ENCODE results near the gene TSFM.

- TF ChIP-seq POLR2AphosphoS5 (IDR thresholded peaks at IDR 0.05): peak; percentile 33 to 68 (median 58)
- TF ChIP-seq, protein P1, sequence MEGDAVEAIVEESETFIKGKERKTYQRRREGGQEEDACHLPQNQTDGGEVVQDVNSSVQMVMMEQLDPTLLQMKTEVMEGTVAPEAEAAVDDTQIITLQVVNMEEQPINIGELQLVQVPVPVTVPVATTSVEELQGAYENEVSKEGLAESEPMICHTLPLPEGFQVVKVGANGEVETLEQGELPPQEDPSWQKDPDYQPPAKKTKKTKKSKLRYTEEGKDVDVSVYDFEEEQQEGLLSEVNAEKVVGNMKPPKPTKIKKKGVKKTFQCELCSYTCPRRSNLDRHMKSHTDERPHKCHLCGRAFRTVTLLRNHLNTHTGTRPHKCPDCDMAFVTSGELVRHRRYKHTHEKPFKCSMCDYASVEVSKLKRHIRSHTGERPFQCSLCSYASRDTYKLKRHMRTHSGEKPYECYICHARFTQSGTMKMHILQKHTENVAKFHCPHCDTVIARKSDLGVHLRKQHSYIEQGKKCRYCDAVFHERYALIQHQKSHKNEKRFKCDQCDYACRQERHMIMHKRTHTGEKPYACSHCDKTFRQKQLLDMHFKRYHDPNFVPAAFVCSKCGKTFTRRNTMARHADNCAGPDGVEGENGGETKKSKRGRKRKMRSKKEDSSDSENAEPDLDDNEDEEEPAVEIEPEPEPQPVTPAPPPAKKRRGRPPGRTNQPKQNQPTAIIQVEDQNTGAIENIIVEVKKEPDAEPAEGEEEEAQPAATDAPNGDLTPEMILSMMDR (IDR thresholded peaks at IDR 0.05): peak in 1 of 5 experiments; percentile 21
Measured at GRCh38 chr12:57744777-57745484, 37.7 kb upstream of the TSFM start, which contains the start of gene TSPAN31.
